K562 (cell line): ENCODE measurements around the gene TBX10. TPM values are rescaled to one million over a fixed set of nuclear protein-coding genes. Genes with fewer than 3 reads are reported as not detected.
A peak's percentile ranks its signal among the peaks of the same experiment; 100 is the strongest.

Experiments used
- ARID4B ChIP-seq: sonication (generic); formaldehyde crosslinking; IDR thresholded peaks from 2 replicates; pipeline ENCODE4 v1.8.0; 2022; ENCODE audit warnings: mild to moderate bottlenecking, missing genetic modification reagents
- ATF1 ChIP-seq, 2 experiments: fragments of 450-650 bp in 1 of 2; IDR thresholded peaks; 2 replicates each; pipeline ENCODE4 v1.6.1; 2016; ENCODE audit warnings: missing compliant biosample characterization in 1 of 2, missing genetic modification characterization in 1 of 2
- ATF7 ChIP-seq: fragments of 450-650 bp; IDR thresholded peaks from 2 replicates; pipeline ENCODE4 v1.7.1; 2014; ENCODE audit warnings: mild to moderate bottlenecking, moderate library complexity
- CHAMP1 ChIP-seq: fragments of 450-650 bp; IDR thresholded peaks from 2 replicates; pipeline ENCODE4 v1.6.1; 2016; ENCODE audit warnings: mild to moderate bottlenecking
- CREM ChIP-seq: IDR thresholded peaks from 2 replicates; pipeline ENCODE4 v1.6.1; 2014; ENCODE audit warnings: antibody characterized with exemption, low read depth
- ELF2 ChIP-seq: fragments of 250-450 bp; sonication (Bioruptor Pico); IDR thresholded peaks from 2 replicates; pipeline ENCODE4 v1.5.0; 2021; ENCODE audit warnings: mild to moderate bottlenecking
- HINFP ChIP-seq: fragments of 450-650 bp; conservative IDR thresholded peaks from 2 replicates; pipeline ENCODE4 v1.6.1; 2016; ENCODE audit warnings: missing genetic modification characterization, low read depth, mild to moderate bottlenecking, control low read depth, missing compliant biosample characterization
- IRF9 ChIP-seq: fragments of 450-650 bp; IDR thresholded peaks from 2 replicates; pipeline ENCODE4 v1.6.1; 2016; ENCODE audit warnings: missing biosample characterization, missing genetic modification characterization
- KLF16 ChIP-seq: IDR thresholded peaks from 2 replicates; pipeline ENCODE4 v1.6.1; 2016; ENCODE audit warnings: antibody characterized with exemption
- NR2C2 ChIP-seq, 2 experiments: fragments of 200-800 bp in 1 of 2; sonication (Bioruptor generic) in 1 of 2; sonication (generic) in 1 of 2; formaldehyde crosslinking in 1 of 2; IDR thresholded peaks; 2 replicates each; pipeline versions ENCODE4 v1.6.1 to v1.8.0; 2016 to 2022; ENCODE audit warnings: mild to moderate bottlenecking in 1 of 2, missing compliant biosample characterization in 1 of 2, missing genetic modification characterization in 1 of 2, missing genetic modification reagents in 1 of 2
- SAFB ChIP-seq: fragments of 200-400 bp; formaldehyde crosslinking; IDR thresholded peaks from 2 replicates; pipeline ENCODE4 v1.6.1; 2017; ENCODE audit warnings: low read depth, low read length, borderline replicate concordance
- SMARCC2 ChIP-seq: fragments of 450-650 bp; IDR thresholded peaks from 2 replicates; pipeline ENCODE4 v1.6.1; 2017; ENCODE audit warnings: antibody characterized with exemption, moderate library complexity, mild to moderate bottlenecking, low read depth
- SOX6 ChIP-seq: fragments of 450-650 bp; IDR thresholded peaks from 2 replicates; pipeline ENCODE4 v1.6.1; 2014; ENCODE audit warnings: mild to moderate bottlenecking
- SUPT5H ChIP-seq: fragments of 450-650 bp; IDR thresholded peaks from 2 replicates; pipeline ENCODE4 v1.6.1; 2016
- ZFP91 ChIP-seq: sonication (generic); formaldehyde crosslinking; IDR thresholded peaks from 2 replicates; pipeline ENCODE4 v1.8.0; 2022; ENCODE audit warnings: mild to moderate bottlenecking, missing genetic modification reagents
- ZFX ChIP-seq: sonication (generic); formaldehyde crosslinking; IDR thresholded peaks from 2 replicates; pipeline ENCODE4 v1.8.0; 2022; ENCODE audit warnings: mild to moderate bottlenecking, missing genetic modification reagents, moderate library complexity
- polyA plus RNA-seq, 8 experiments: library from polyadenylated mRNA; depleted of rRNA in 4 of 8; stranded (reverse) in 5 of 8; unstranded in 3 of 8; fragments of >200 nt; fragmentation: Nextera tagmentation in 2 of 8; fragmentation: Illumina TruSeq in 1 of 8; extraction: Ambion mirVana in 2 of 8; extraction: Trizol in 1 of 8; gene quantifications; 2 replicates each; pipeline versions ENCODE4 v1.2.1 to v1.2.3, GENCODE V29; 2011 to 2014; ENCODE audit warnings: inconsistent platforms in 1 of 8, missing spikeins in 1 of 8
- total RNA-seq, 7 experiments: library from RNA; depleted of rRNA in 6 of 7; stranded (reverse); fragments of >200 nt in 6 of 7; fragmentation: Illumina TruSeq in 2 of 7; extraction: Trizol in 2 of 7; gene quantifications; 2 replicates each; pipeline versions ENCODE4 v1.2.1 to v1.2.3, GENCODE V29; 2011 to 2021; ENCODE audit warnings: low replicate concordance in 1 of 7

The TBX10 gene
- total and polyA plus RNA-seq, 9 of the 15 experiments (the other 6 are each of a cell fraction or from before 2014, with no cell fraction given): not detected

- TF ChIP-seq SMARCC2 (no peak), SAFB (peak; percentile 24; the same call in 1 of the 2 replicates), ZFP91 (no peak), ZFX (peak; percentile 79), SOX6 (0 out of 2 replicates have a peak, but pooled peaks have one; percentile 37), HINFP (tag) (no peak), IRF9 (tag) (no peak), ARID4B (CRISPR knock-in tag) (peak; percentile 80), ATF7 (peak; percentile 79), SUPT5H (peak; percentile 75), CREM (peak; percentile 39), ATF1 (CRISPR knock-in tag; IDR thresholded peaks at IDR 0.05) (no peak), ATF1 (tag; IDR thresholded peaks at IDR 0.05) (peak; percentile 69; the same call in 1 of the 2 replicates), CHAMP1 (no peak), KLF16 (peak; percentile 42; the same call in 1 of the 2 replicates), NR2C2 (CRISPR knock-in tag; IDR thresholded peaks at IDR 0.05) (0 out of 2 replicates have a peak, but pooled peaks have one; percentile 27), NR2C2 (tag; IDR thresholded peaks at IDR 0.05) (peak; percentile 86), ELF2 (CRISPR knock-in tag) (no peak)
Measured at GRCh38 chr11:67630228-67630942, 9.2 kb downstream of the TBX10 start (continued).
